Epidermal melanocyte (primary cell): ENCODE results near the gene HMG20B.
"Not testable (repeated sequence)": the region's sequence is repeated elsewhere in the genome, so short reads cannot be mapped to it uniquely, and the experiment has no call there.

Experiments
- DNase-seq: peaks from one replicate; pipeline ENCODE4 v3.0.0; 2011; ENCODE audit warnings: low spot score; ENCODE audit not compliant: insufficient read length

The HMG20B gene

GRCh38 chr19:3584036-3584802, 11.5 kb downstream of the HMG20B start:
- not testable (repeated sequence) for DNase-seq

- DNase-seq = no peak
Measured at GRCh38 chr19:3585301-3586126, 12.8 kb downstream of the HMG20B start, which contains the start of gene GIPC3. GIPC3 (plus strand) TSS chr19:3585478; CDS start chr19:3585598, 120 bp downstream.

GRCh38 chr19:3586127-3586626, 13.4 kb downstream of the HMG20B start:
- DNase-seq = no peak

GRCh38 chr19:3586707-3587346, 14.1 kb downstream of the HMG20B start:
- DNase-seq = no peak

GRCh38 chr19:3589439-3589838, 16.7 kb downstream of the HMG20B start:
- no peak for DNase-seq

- DNase-seq = no peak
Measured at GRCh38 chr19:3589949-3590348, 17.2 kb downstream of the HMG20B start.

- DNase-seq = no peak
Measured at GRCh38 chr19:3590991-3591659, 18.4 kb downstream of the HMG20B start.

- DNase-seq = no peak
Measured at GRCh38 chr19:3591876-3592613, 19.3 kb downstream of the HMG20B start.

- no peak for DNase-seq
Measured at GRCh38 chr19:3593156-3593555, 20.4 kb downstream of the HMG20B start.

GRCh38 chr19:3595521-3596061, 22.8 kb downstream of the HMG20B start:
- no peak for DNase-seq

GRCh38 chr19:3599776-3600187, 27.0 kb downstream of the HMG20B start:
- no peak for DNase-seq

- no peak for DNase-seq
Measured at GRCh38 chr19:3601021-3601420, 28.3 kb downstream of the HMG20B start.

- no peak for DNase-seq
Measured at GRCh38 chr19:3603121-3603811, 30.5 kb downstream of the HMG20B start.

- no peak for DNase-seq
Measured at GRCh38 chr19:3604227-3604986, 31.7 kb downstream of the HMG20B start.

GRCh38 chr19:3604987-3605343, 32.2 kb downstream of the HMG20B start:
- DNase-seq = no peak

- DNase-seq = no peak
Measured at GRCh38 chr19:3605361-3605760, 32.6 kb downstream of the HMG20B start.

GRCh38 chr19:3605770-3606169, 33.0 kb downstream of the HMG20B start:
- no peak for DNase-seq

GRCh38 chr19:3606174-3606689, 33.5 kb downstream of the HMG20B start:
- no peak for DNase-seq
